ENCODE data around the gene XPO6.

XPO6 gene

GRCh38 chr16:28182183-28182582 is 29.6 kb downstream of the XPO6 start:
- peak; percentile 58 for DNase-seq

GRCh38 chr16:28181515-28181914 is 30.2 kb downstream of the XPO6 start:
- no peak for DNase-seq

GRCh38 chr16:28180655-28181460 is 30.9 kb downstream of the XPO6 start:
- peak; percentile 95 for DNase-seq

- peak; percentile 58 for DNase-seq
These were observed 32.4 kb downstream of the XPO6 start for GRCh38 chr16:28179354-28179753.

- DNase-seq: no peak
These were observed 36.0 kb downstream of the XPO6 start for GRCh38 chr16:28175715-28176114.

- no peak for DNase-seq
These were observed 39.4 kb downstream of the XPO6 start for GRCh38 chr16:28172336-28172735.

- no peak for DNase-seq
These were observed 39.9 kb downstream of the XPO6 start for GRCh38 chr16:28171816-28172215.

- DNase-seq: no peak
These were observed 42.7 kb downstream of the XPO6 start for GRCh38 chr16:28168991-28169554.

GRCh38 chr16:28167730-28168129 is 44.0 kb downstream of the XPO6 start:
- no peak for DNase-seq

GRCh38 chr16:28167221-28167620 is 44.5 kb downstream of the XPO6 start:
- no peak for DNase-seq

GRCh38 chr16:28166394-28167208 is 45.2 kb downstream of the XPO6 start:
- DNase-seq: no peak

- DNase-seq: peak; percentile 85
These were observed 46.2 kb downstream of the XPO6 start for GRCh38 chr16:28165598-28165997.

- DNase-seq: peak; percentile 85
These were observed 47.6 kb downstream of the XPO6 start for GRCh38 chr16:28164140-28164539.

- DNase-seq: peak; percentile 19
These were observed 48.1 kb downstream of the XPO6 start for GRCh38 chr16:28163699-28164098.

- no peak for DNase-seq
These were observed 49.4 kb downstream of the XPO6 start for GRCh38 chr16:28162326-28162877.

- DNase-seq: no peak
These were observed 50.1 kb downstream of the XPO6 start for GRCh38 chr16:28161626-28162025.

GRCh38 chr16:28158136-28158535 is 53.6 kb downstream of the XPO6 start:
- peak; percentile 91 for DNase-seq

- no peak for DNase-seq
These were observed 55.6 kb downstream of the XPO6 start for GRCh38 chr16:28156056-28156680.

- no peak for DNase-seq
These were observed 56.5 kb downstream of the XPO6 start for GRCh38 chr16:28155293-28155692.

GRCh38 chr16:28151180-28151579 is 60.6 kb downstream of the XPO6 start:
- DNase-seq: no peak

GRCh38 chr16:28149011-28149888 is 62.5 kb downstream of the XPO6 start:
- DNase-seq: peak; percentile 72

GRCh38 chr16:28146536-28146935 is 65.2 kb downstream of the XPO6 start:
- DNase-seq: no peak
